GM23338 (cell line): ENCODE results near the gene CCNA1. TPM values are rescaled to one million over a fixed set of nuclear protein-coding genes. Genes with fewer than 3 reads are reported as not detected.

Experiments used
- ATAC-seq: fragments of 200-7000 bp; cut with Tn5 transposase; 3 replicates; pipeline ENCODE4 v1.9.1; 2020
- DNase-seq: peaks from one replicate; pipeline ENCODE4 v3.0.0-alpha.2; 2015; ENCODE audit warnings: low spot score
- H2AFZ ChIP-seq: fragments of 200-600 bp; sonication (generic); 2 replicates; pipeline ENCODE4 v1.8.0; 2016; ENCODE audit warnings: antibody characterized with exemption, mild to moderate bottlenecking, moderate library complexity
- H3F3A ChIP-seq: fragments of 200-600 bp; sonication (generic); replicated peaks from 2 replicates; pipeline ENCODE4 v1.8.0; 2017; ENCODE audit warnings: antibody characterized with exemption, mixed run types, low read depth
- H3K27ac ChIP-seq: fragments of 200-600 bp; sonication (generic); 2 replicates; pipeline ENCODE4 v1.6.1; 2016; ENCODE audit warnings: low read depth
- H3K27me3 ChIP-seq: fragments of 200-600 bp; sonication (generic); 2 replicates; pipeline ENCODE4 v1.8.0; 2016; ENCODE audit warnings: mild to moderate bottlenecking, mixed run types, moderate library complexity; ENCODE audit not compliant: insufficient read depth
- H3K36me3 ChIP-seq: fragments of 200-600 bp; sonication (generic); 2 replicates; pipeline ENCODE4 v1.8.0; 2016; ENCODE audit warnings: mild to moderate bottlenecking; ENCODE audit not compliant: insufficient read depth
- H3K4me1 ChIP-seq: fragments of 200-600 bp; sonication (generic); 2 replicates; pipeline ENCODE4 v1.8.0; 2016; ENCODE audit warnings: mild to moderate bottlenecking, moderate library complexity; ENCODE audit not compliant: insufficient read depth
- H3K4me2 ChIP-seq: fragments of 200-600 bp; sonication (generic); 2 replicates; pipeline ENCODE4 v1.7.1; 2017; ENCODE audit warnings: mixed run types
- H3K4me3 ChIP-seq: fragments of 200-600 bp; sonication (generic); 2 replicates; pipeline ENCODE4 v1.6.1; 2016; ENCODE audit warnings: mixed run types
- H3K79me2 ChIP-seq: fragments of 200-600 bp; sonication (generic); replicated peaks from 2 replicates; pipeline ENCODE4 v1.8.0; 2017; ENCODE audit warnings: mild to moderate bottlenecking; ENCODE audit not compliant: insufficient read depth
- H3K9me2 ChIP-seq: fragments of 200-600 bp; sonication (generic); 2 replicates; pipeline ENCODE4 v1.8.0; 2017; ENCODE audit not compliant: insufficient read depth
- H4K20me1 ChIP-seq: fragments of 200-600 bp; sonication (generic); replicated peaks from 2 replicates; pipeline ENCODE4 v1.8.0; 2017; ENCODE audit warnings: mild to moderate bottlenecking; ENCODE audit not compliant: insufficient read depth
- H3K27ac Mint-ChIP-seq: 2 replicates; pipeline ENCODE4 v1.8.0; 2020; ENCODE audit warnings: inconsistent platforms, mild to moderate bottlenecking, moderate library complexity, mixed read lengths
- H3K27me3 Mint-ChIP-seq: 3 replicates; pipeline ENCODE4 v1.8.0; 2022; ENCODE audit warnings: low read depth, mild to moderate bottlenecking, moderate library complexity, mixed read lengths, inconsistent platforms; ENCODE audit not compliant: insufficient read depth, poor library complexity
- H3K36me3 Mint-ChIP-seq: 3 replicates; pipeline ENCODE4 v1.8.0; 2021; ENCODE audit warnings: low read depth, mild to moderate bottlenecking, inconsistent platforms, moderate library complexity, mixed read lengths
- H3K4me1 Mint-ChIP-seq: 3 replicates; pipeline ENCODE4 v1.8.0; 2020; ENCODE audit warnings: mild to moderate bottlenecking, inconsistent platforms, mixed read lengths
- H3K4me3 Mint-ChIP-seq: 3 replicates; pipeline ENCODE4 v1.8.0; 2021; ENCODE audit warnings: moderate library complexity, mild to moderate bottlenecking, inconsistent platforms, mixed read lengths
- H3K9me3 Mint-ChIP-seq: 3 replicates; pipeline ENCODE4 v1.8.0; 2020; ENCODE audit warnings: moderate library complexity, mild to moderate bottlenecking, inconsistent platforms, mixed read lengths
- CTCF ChIP-seq, 2 experiments: fragments of 200-600 bp in 1 of 2; sonication (generic) in 1 of 2; conservative IDR thresholded peaks; 2 replicates each; pipeline versions ENCODE4 v1.5.1 to v1.6.1; 2016 to 2017; ENCODE audit warnings: antibody characterized with exemption in 2 of 2, low read depth in 2 of 2, mild to moderate bottlenecking in 2 of 2, moderate library complexity in 1 of 2
- EZH2phosphoT487 ChIP-seq: fragments of 200-600 bp; sonication (generic); IDR thresholded peaks from one replicate; pipeline ENCODE4 v1.8.1; 2018; ENCODE audit warnings: antibody characterized with exemption; ENCODE audit not compliant: unreplicated experiment
- JUNB ChIP-seq: IDR thresholded peaks from one replicate; pipeline ENCODE4 v1.6.1; 2016; ENCODE audit warnings: antibody characterized with exemption; ENCODE audit not compliant: unreplicated experiment
- NANOG ChIP-seq: IDR thresholded peaks from 2 replicates; pipeline ENCODE4 v1.6.1; 2016; ENCODE audit warnings: antibody characterized with exemption, borderline replicate concordance
- POLR2AphosphoS5 ChIP-seq: IDR thresholded peaks from 2 replicates; pipeline ENCODE4 v1.6.1; 2016; ENCODE audit warnings: antibody characterized with exemption, low read depth
- STAT1 ChIP-seq: IDR thresholded peaks from one replicate; pipeline ENCODE4 v1.6.1; 2016; ENCODE audit warnings: antibody characterized with exemption; ENCODE audit not compliant: unreplicated experiment
- ZNF114 ChIP-seq: fragments of 250-450 bp; sonication (Bioruptor Pico); IDR thresholded peaks from 2 replicates; pipeline ENCODE4 v1.5.0; 2020; ENCODE audit warnings: mild to moderate bottlenecking, moderate library complexity
- ZNF331 ChIP-seq: fragments of 250-450 bp; sonication (Bioruptor Pico); IDR thresholded peaks from 2 replicates; pipeline ENCODE4 v1.5.0; 2020; ENCODE audit warnings: low read depth, mild to moderate bottlenecking, moderate library complexity
- polyA plus RNA-seq: library from polyadenylated mRNA; unstranded; fragments of >200 nt; fragmentation: Nextera tagmentation; extraction: Ambion mirVana; gene quantifications from 2 replicates; pipeline ENCODE4 v1.2.1, GENCODE V29; 2016
- total RNA-seq: library from RNA; depleted of rRNA; stranded (reverse); fragments of >200 nt; shearing (Covaris generic); gene quantifications from 2 replicates; pipeline ENCODE4 v1.2.3, GENCODE V29; 2014
- TF ChIP-seq, protein P1 (sequence below): IDR thresholded peaks from 2 replicates; pipeline ENCODE4 v1.6.1; 2016; ENCODE audit warnings: antibody characterized with exemption

The CCNA1 gene
- total and polyA plus RNA-seq, 2 experiments from 2014 or later, result 3.8 to 7.4 TPM

DNA sequence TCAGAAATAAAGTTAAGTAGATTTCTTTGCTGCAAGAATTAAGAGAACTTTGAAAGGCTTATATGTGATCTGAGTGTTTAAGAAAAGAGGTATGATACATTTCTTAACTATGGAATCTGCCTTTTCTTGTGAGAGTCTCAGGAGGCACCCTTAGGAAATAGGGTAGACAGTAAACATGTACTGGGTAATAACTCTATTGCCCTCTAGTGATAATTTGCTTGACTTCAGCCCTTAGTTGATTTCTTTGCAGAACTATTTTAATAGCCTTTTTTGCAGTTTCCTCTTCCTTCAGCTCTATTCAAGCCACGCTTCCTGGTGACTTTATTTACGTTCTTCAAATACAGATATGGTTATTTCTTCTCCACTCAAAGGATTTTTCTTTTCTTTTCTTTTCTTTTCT, 37.0 kb upstream of the CCNA1 start:
- peak; percentile 52 for DNase-seq
- no peaks in the 10 kb centered on the region for H3K4me1 Mint-ChIP-seq

DNA sequence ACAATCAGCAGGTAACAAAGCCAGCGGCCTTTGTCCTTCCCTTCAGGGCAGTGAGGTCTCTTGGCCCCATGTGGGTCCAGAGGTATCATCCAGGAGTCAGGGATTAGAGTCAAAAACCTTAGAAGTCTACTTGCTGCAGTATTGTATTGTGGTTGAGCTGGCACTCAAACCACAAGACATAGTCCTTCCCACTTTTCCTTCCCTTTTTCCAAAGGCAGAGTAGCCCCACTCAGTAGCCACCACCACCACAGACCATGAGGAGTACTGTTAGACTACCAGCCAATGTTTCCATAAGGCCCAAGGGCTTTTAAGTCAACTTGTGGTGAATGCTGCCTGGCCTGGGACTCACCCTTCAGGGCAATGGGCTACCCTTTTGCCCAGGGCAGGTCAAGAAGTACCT, 27.1 kb upstream of the CCNA1 start:
- no peak for ATAC-seq
- no peaks in the 10 kb centered on the region for H3K27me3 Mint-ChIP-seq
- H3K36me3 Mint-ChIP-seq, result no peaks in the 10 kb centered on the region
- H3K79me2 ChIP-seq, result no peaks in the 10 kb centered on the region
- no peak overlapping the region for H3K27ac ChIP-seq
- no peaks in the 10 kb centered on the region for H3F3A ChIP-seq
- H4K20me1 ChIP-seq, result no peaks in the 10 kb centered on the region
- TF ChIP-seq POLR2AphosphoS5 (no peak), ZNF114 (no peak), NANOG (no peak), JUNB (no peak), CTCF (conservative IDR thresholded peaks at IDR 0.05; ENCODE audit: low read depth in 2 of 2) (no peak)
- no peaks in the 10 kb centered on the region for H3K4me1 Mint-ChIP-seq
- no peak for DNase-seq
- no peaks in the 10 kb centered on the region for H3K36me3 ChIP-seq
- no peaks in the 10 kb centered on the region for H3K4me1 ChIP-seq
- no peak overlapping the region for H2AFZ ChIP-seq
- no peaks in the 10 kb centered on the region for H3K9me2 ChIP-seq
- H3K4me3 ChIP-seq, result no peak overlapping the region
- no peaks in the 10 kb centered on the region for H3K9me3 Mint-ChIP-seq
- no peak overlapping the region for H3K4me2 ChIP-seq
- H3K4me3 Mint-ChIP-seq, result no peak overlapping the region
- no peak overlapping the region for H3K27ac Mint-ChIP-seq
- H3K27me3 ChIP-seq, result no peaks in the 10 kb centered on the region

More for the DNA sequence above, 37.0 kb upstream of the CCNA1 start:
- H3K9me3 Mint-ChIP-seq, result no peaks in the 10 kb centered on the region; the same call in 2 of the 3 replicates
- TF ChIP-seq CTCF (conservative IDR thresholded peaks at IDR 0.05; ENCODE audit: low read depth in 2 of 2), result peak; percentile 52 to 58
- TF ChIP-seq ZNF331, result no peak
- Histone ChIP-seq H3K4me3 (no peak overlapping the region), H3K9me2 (no peaks in the 10 kb centered on the region; the same call in 1 of the 2 replicates), H3K36me3 (no peaks in the 10 kb centered on the region), H2AFZ (no peak overlapping the region), H3K4me2 (no peak overlapping the region), H3F3A (no peaks in the 10 kb centered on the region), H3K27me3 (no peaks in the 10 kb centered on the region), H3K79me2 (no peaks in the 10 kb centered on the region), H3K27ac (no peak overlapping the region), H4K20me1 (no peaks in the 10 kb centered on the region), H3K4me1 (no peaks in the 10 kb centered on the region)
- H3K27ac Mint-ChIP-seq, result no peak overlapping the region
- peaks cover 2% of the 10 kb centered on the region for H3K27me3 Mint-ChIP-seq
- no peaks in the 10 kb centered on the region for H3K36me3 Mint-ChIP-seq
- peak; percentile 43 for ATAC-seq
- no peak overlapping the region for H3K4me3 Mint-ChIP-seq

- no peaks in the 10 kb centered on the region for H3K36me3 ChIP-seq
- peaks cover 17% of the 10 kb centered on the region for H3K9me3 Mint-ChIP-seq
- H3K27me3 Mint-ChIP-seq, result no peaks in the 10 kb centered on the region
- H3K4me1 ChIP-seq, result peaks cover 3% of the 10 kb centered on the region; the same call in 1 of the 2 replicates
- H3K4me3 Mint-ChIP-seq, result no peak overlapping the region
- H3K4me1 Mint-ChIP-seq, result no peaks in the 10 kb centered on the region; the same call in 1 of the 3 replicates
- no peak overlapping the region for H2AFZ ChIP-seq
- no peaks in the 10 kb centered on the region for H3K79me2 ChIP-seq
- H3K4me3 ChIP-seq, result no peak overlapping the region
- no peak for ATAC-seq
- no peak for DNase-seq
- H3K4me2 ChIP-seq, result no peak overlapping the region
- H3K9me2 ChIP-seq, result no peaks in the 10 kb centered on the region
- no peaks in the 10 kb centered on the region for H3K27me3 ChIP-seq
- H3F3A ChIP-seq, result no peaks in the 10 kb centered on the region
- no peaks in the 10 kb centered on the region for H3K36me3 Mint-ChIP-seq
- H4K20me1 ChIP-seq, result no peaks in the 10 kb centered on the region
- H3K27ac Mint-ChIP-seq, result no peak overlapping the region
- no peak overlapping the region for H3K27ac ChIP-seq
- TF ChIP-seq STAT1, result no peak
- no peak for TF ChIP-seq EZH2phosphoT487
- TF ChIP-seq CTCF (conservative IDR thresholded peaks at IDR 0.05; ENCODE audit: low read depth in 2 of 2), result no peak
- TF ChIP-seq JUNB, result no peak
- TF ChIP-seq NANOG, result no peak
- TF ChIP-seq ZNF331, result no peak
- TF ChIP-seq, protein P1, sequence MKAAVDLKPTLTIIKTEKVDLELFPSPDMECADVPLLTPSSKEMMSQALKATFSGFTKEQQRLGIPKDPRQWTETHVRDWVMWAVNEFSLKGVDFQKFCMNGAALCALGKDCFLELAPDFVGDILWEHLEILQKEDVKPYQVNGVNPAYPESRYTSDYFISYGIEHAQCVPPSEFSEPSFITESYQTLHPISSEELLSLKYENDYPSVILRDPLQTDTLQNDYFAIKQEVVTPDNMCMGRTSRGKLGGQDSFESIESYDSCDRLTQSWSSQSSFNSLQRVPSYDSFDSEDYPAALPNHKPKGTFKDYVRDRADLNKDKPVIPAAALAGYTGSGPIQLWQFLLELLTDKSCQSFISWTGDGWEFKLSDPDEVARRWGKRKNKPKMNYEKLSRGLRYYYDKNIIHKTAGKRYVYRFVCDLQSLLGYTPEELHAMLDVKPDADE, result no peak
Observed at GRCh38 chr13:36412736-36413135, 19.6 kb upstream of the CCNA1 start.
